Measurements from ENCODE around the gene RAB20.

Gene RAB20

GRCh38 chr13:110478405-110479214 is 82.9 kb downstream of the RAB20 start:
- peak in 2 of 10 donors; percentile 70 to 73 for DNase-seq
- intact Hi-C loops (cut with DNase I), result no loop called here

DNA sequence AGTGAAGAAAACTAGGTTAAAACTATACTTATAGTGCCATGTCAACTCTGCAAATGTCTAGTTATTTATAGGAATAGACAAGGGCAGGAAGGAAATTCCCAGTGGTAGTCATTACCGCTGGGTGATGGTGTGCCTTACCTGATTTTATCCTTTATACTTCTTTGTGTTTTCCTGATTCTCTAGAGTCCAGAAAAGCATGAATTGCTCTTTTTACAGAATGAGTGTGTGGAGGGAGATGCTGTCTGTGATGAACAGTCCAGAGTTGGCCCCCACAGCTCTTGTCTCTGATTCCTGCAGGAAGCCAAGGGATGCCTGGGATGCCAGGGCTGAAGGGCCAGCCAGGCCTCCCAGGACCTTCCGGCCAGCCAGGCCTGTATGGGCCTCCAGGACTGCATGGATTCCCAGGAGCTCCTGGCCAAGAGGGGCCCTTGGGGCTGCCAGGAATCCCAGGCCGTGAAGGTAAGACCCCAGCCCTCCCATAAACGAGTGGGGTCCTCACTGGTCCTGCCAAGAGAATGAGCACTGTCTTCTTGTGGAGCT is 83.7 kb downstream of the RAB20 start:
- intact Hi-C loops (cut with DNase I), result no loop called here
- DNase-seq, result peak in 2 of 10 donors; percentile 19 to 53

DNA sequence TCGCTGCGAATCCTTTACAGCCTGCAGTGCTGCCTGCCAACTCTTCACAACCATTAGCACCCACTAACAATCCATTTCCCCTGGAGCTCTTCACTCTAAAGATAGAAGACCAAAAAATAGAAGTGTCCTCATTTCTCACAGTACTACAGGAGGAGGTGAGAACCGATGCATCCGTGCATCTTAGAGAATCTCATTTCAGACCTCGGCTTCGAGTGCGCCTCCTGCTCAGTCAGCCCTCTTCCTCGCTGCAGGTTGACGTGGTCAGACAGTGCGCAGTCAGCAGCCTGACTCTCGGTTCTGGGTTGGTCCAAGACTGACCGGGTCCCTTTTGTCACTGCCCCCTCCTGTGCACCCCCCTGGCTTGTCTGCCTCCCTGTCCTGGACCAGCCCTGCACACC is 85.3 kb downstream of the RAB20 start:
- intact Hi-C loops (cut with DNase I), result no loop called here
- DNase-seq, result peak in 4 of 10 donors; percentile 41 to 83 (median 82)

DNA sequence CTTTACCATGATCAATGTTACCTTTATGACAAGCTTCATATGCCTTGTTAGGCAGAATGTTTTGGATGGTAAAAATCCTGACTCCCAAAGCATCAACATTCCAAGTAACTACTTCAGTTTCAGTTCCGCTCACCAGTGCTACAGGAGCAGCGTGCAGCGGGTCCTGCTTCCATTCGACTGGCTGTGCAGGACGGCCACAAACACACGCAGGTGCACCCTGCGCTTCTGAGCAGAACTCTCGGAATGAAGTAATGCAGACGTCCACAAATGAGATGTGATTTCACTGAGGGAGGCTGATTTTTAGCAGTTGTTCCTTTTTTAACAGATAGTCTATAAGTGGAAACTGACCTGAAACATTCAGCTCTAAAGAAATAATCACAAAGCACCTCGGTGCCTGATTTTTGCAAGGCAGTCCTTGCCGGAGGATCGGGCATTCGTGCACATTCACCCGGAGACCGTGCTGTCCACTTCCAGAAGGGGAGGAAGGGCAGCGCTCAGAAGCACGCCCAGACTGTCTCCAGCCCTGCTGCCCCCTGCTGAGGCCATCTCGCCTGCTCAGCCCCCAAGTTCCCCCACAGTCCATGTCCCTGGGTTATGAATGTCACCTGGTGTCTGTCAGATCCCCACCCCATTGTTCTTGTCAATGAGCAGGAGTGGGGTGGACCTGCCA is 85.8 kb downstream of the RAB20 start:
- DNase-seq, result peak in 4 of 10 donors; percentile 31 to 76 (median 62)
- intact Hi-C loops (cut with DNase I), result no loop called here

- DNase-seq, result peak in 2 of 10 donors; percentile 7 to 55
- intact Hi-C loops (cut with DNase I), result no loop called here
These were observed 86.4 kb downstream of the RAB20 start for GRCh38 chr13:110475117-110475516.

GRCh38 chr13:110474713-110475112 is 86.8 kb downstream of the RAB20 start:
- intact Hi-C loops (cut with DNase I), result no loop called here
- DNase-seq, result peak in 1 of 10 donors; percentile 4
